Esophagus muscularis mucosa (tissue), 4 donors: Measurements from ENCODE around the gene RPAP3. TPM values are rescaled to one million over a fixed set of nuclear protein-coding genes. Genes with fewer than 3 reads are reported as not detected.

ENCODE experiments used
- DNase-seq: peaks from one replicate; pipeline ENCODE4 v3.0.0-alpha.2; 2017; ENCODE audit errors: extremely low spot score
- H3K27ac ChIP-seq, 4 donors: fragments of 200-600 bp; sonication (generic); replicated peaks in 1 of 4; 1 replicate in 3 of 4; 2 replicates in 1 of 4; pipeline ENCODE4 v1.5.1; 2016 to 2019; ENCODE audit warnings: mild to moderate bottlenecking in 1 of 4
- H3K27me3 ChIP-seq, 4 donors: fragments of 200-600 bp; sonication (generic); one replicate each; pipeline versions ENCODE4 v1.5.1 to v1.6.0; 2016 to 2019
- H3K36me3 ChIP-seq, 4 donors: fragments of 200-600 bp; sonication (generic); one replicate each; pipeline ENCODE4 v1.5.1; 2016 to 2019
- H3K4me1 ChIP-seq, 4 donors: fragments of 200-600 bp; sonication (generic); one replicate each; pipeline ENCODE4 v1.5.1; 2016 to 2019
- H3K4me3 ChIP-seq, 4 donors: fragments of 200-600 bp; sonication (generic); 1 replicate in 2 of 4; 2 replicates in 2 of 4; pipeline ENCODE4 v1.5.1; 2016 to 2019; ENCODE audit warnings: mild to moderate bottlenecking in 4 of 4, moderate library complexity in 1 of 4
- H3K9me3 ChIP-seq, 4 donors: fragments of 200-600 bp; sonication (generic); 1 replicate in 3 of 4; 2 replicates in 1 of 4; pipeline ENCODE4 v1.5.1; 2016 to 2019
- CTCF ChIP-seq, 3 experiments: fragments of 200-600 bp in 2 of 3; fragments of 450-650 bp in 1 of 3; sonication (generic) in 2 of 3; IDR thresholded peaks; one replicate each; pipeline ENCODE4 v1.5.1; 2017 to 2019; ENCODE audit warnings: antibody characterized with exemption in 3 of 3, mild to moderate bottlenecking in 2 of 3, moderate library complexity in 1 of 3
- EP300 ChIP-seq: sonication (generic); formaldehyde crosslinking; IDR thresholded peaks from one replicate; pipeline ENCODE4 v1.6.1; 2017; ENCODE audit warnings: antibody characterized with exemption
- POLR2A ChIP-seq: fragments of 450-650 bp; IDR thresholded peaks from one replicate; pipeline ENCODE4 v1.6.1; 2017; ENCODE audit warnings: antibody characterized with exemption, moderate library complexity, mild to moderate bottlenecking, low read depth
- POLR2AphosphoS5 ChIP-seq, 2 donors: sonication (generic); formaldehyde crosslinking; IDR thresholded peaks; one replicate each; pipeline ENCODE4 v1.6.1; 2017; ENCODE audit warnings: antibody characterized with exemption in 2 of 2
- WGBS: methylation state at CpG from one replicate; pipeline ENCODE4 v1.1.5; 2018; 5-methylcytosine and 5-hydroxymethylcytosine counted together
- intact Hi-C: fragments of 100-400 bp; cut with DNase I; formaldehyde crosslinking; loops from one replicate; pipeline ENCODE4 v1.15.1; 2023
- total RNA-seq, 4 donors: library from RNA; depleted of rRNA; stranded (reverse); fragments of >200 nt; gene quantifications; one replicate each; pipeline versions ENCODE4 v1.1.0 to v1.2.1, GENCODE V29; 2016

RPAP3 gene
- total RNA-seq, 4 donors from 2014 or later, result 10.3 to 17.9 (median 13.5) TPM

- WGBS, result 89% methylated on average over 8 of the region's 8 CpGs
- intact Hi-C loops, result loop anchor here (5.0 kb wide), 1 partner anchor 32 kb away; no protein-coding TSS in a partner anchor
- TF ChIP-seq CTCF (IDR thresholded peaks at IDR 0.05), result no peak
- TF ChIP-seq POLR2AphosphoS5 (IDR thresholded peaks at IDR 0.05), result no peak
- no peak for TF ChIP-seq POLR2A
- no peak for DNase-seq
- Histone ChIP-seq H3K4me3 (no peak overlapping the region), H3K27me3 (no peaks in the 10 kb centered on the region), H3K9me3 (no peaks in the 10 kb centered on the region), H3K27ac (no peak overlapping the region), H3K36me3 (peaks cover 0 to 47% (median 21%) of the 10 kb centered on the region in 4 donors), H3K4me1 (peaks cover 21 to 25% (median 22%) of the 10 kb centered on the region in 4 donors)
Measured at GRCh38 chr12:47744778-47745436, 39.1 kb upstream of the RPAP3 start.

GRCh38 chr12:47744005-47744651 lies 38.3 kb upstream of the RPAP3 start:
- H3K27me3 ChIP-seq, result no peaks in the 10 kb centered on the region
- no peak for DNase-seq
- 78% methylated on average over 9 of the region's 10 CpGs for WGBS

GRCh38 chr12:47743311-47743860 lies 37.6 kb upstream of the RPAP3 start:
- intact Hi-C loops, result loop anchor here (5.0 kb wide), 1 partner anchor 34 kb away; no protein-coding TSS in a partner anchor
- no peak for TF ChIP-seq CTCF (IDR thresholded peaks at IDR 0.05)
- TF ChIP-seq POLR2AphosphoS5 (IDR thresholded peaks at IDR 0.05), result no peak
- TF ChIP-seq EP300, result no peak
- TF ChIP-seq POLR2A, result no peak
- Histone ChIP-seq H3K4me1 (peaks cover 29 to 37% (median 35%) of the 10 kb centered on the region in 4 donors), H3K36me3 (peaks cover 0 to 37% (median 11%) of the 10 kb centered on the region in 4 donors), H3K4me3 (no peak overlapping the region), H3K27ac (no peak overlapping the region), H3K9me3 (no peaks in the 10 kb centered on the region), H3K27me3 (no peaks in the 10 kb centered on the region)
- no peak for DNase-seq
- WGBS, result 79% methylated on average over 8 of the region's 9 CpGs

More at GRCh38 chr12:47744005-47744651, 38.3 kb upstream of the RPAP3 start:
- Histone ChIP-seq H3K36me3 (peaks cover 0 to 39% (median 15%) of the 10 kb centered on the region in 4 donors), H3K9me3 (no peaks in the 10 kb centered on the region), H3K4me1 (peaks cover 25 to 30% (median 29%) of the 10 kb centered on the region in 4 donors), H3K27ac (no peak overlapping the region), H3K4me3 (no peak overlapping the region)
- TF ChIP-seq CTCF (IDR thresholded peaks at IDR 0.05) (peak in 2 of 3 experiments; percentile 18 to 37), EP300 (no peak), POLR2AphosphoS5 (IDR thresholded peaks at IDR 0.05) (no peak), POLR2A (no peak)
- intact Hi-C loops, result loop anchor here (5.0 kb wide), 1 partner anchor 33 kb away; no protein-coding TSS in a partner anchor

GRCh38 chr12:47742253-47742825 lies 36.5 kb upstream of the RPAP3 start:
- Histone ChIP-seq H3K27ac (no peak overlapping the region), H3K27me3 (no peaks in the 10 kb centered on the region), H3K4me1 (peaks cover 39 to 48% (median 46%) of the 10 kb centered on the region in 4 donors), H3K36me3 (peaks cover 0 to 34% (median 5%) of the 10 kb centered on the region in 4 donors), H3K4me3 (no peak overlapping the region), H3K9me3 (no peaks in the 10 kb centered on the region)
- WGBS, result 82% methylated on average over 6 of the region's 7 CpGs
- DNase-seq, result no peak
- TF ChIP-seq POLR2AphosphoS5 (IDR thresholded peaks at IDR 0.05) (no peak), POLR2A (no peak), CTCF (IDR thresholded peaks at IDR 0.05) (peak; percentile 94 to 100 (median 98)), EP300 (no peak)
- intact Hi-C loops, result loop anchor here (5.0 kb wide), 1 partner anchor 35 kb away; no protein-coding TSS in a partner anchor
